GM12878 (cell line): Measurements from ENCODE around the gene GAS6. TPM values are rescaled to one million over a fixed set of nuclear protein-coding genes. Genes with fewer than 3 reads are reported as not detected.

ENCODE experiments used
- ATAC-seq: fragments of 200-7000 bp; cut with Tn5 transposase; 3 replicates; pipeline ENCODE4 v1.9.1; 2020; ENCODE audit warnings: mild to moderate bottlenecking, moderate library complexity
- BruUV-seq: library from RNA; stranded (reverse); fragments of 400-500 nt; replicated peaks from 2 replicates; lab custom pipeline; 2021; lab: Mats Ljungman, UMichigan
- CTCF ChIA-PET: fragments of 300-600 bp; sonication (Branson Sonifier 250); formaldehyde crosslinking; extraction: SDS; loops from one replicate; lab custom pipeline; 2021; ENCODE audit warnings: inconsistent platforms; lab: Yijun Ruan, JAX
- POLR2A ChIA-PET: fragments of 350-600 bp; formaldehyde crosslinking; extraction: SDS; loops from one replicate; lab custom pipeline; 2021; ENCODE audit warnings: inconsistent platforms; lab: Charles Lee
- RAD21 ChIA-PET: fragments of 300-600 bp; sonication (Branson Sonifier 250); formaldehyde crosslinking; loops from one replicate; lab custom pipeline; 2023; ENCODE audit warnings: antibody characterized with exemption; ENCODE audit not compliant: unreplicated experiment; lab: Charles Lee
- SMC1A ChIA-PET: fragments of 300-600 bp; sonication (Branson Sonifier 250); formaldehyde crosslinking; loops from one replicate; lab custom pipeline; 2023; ENCODE audit not compliant: unreplicated experiment, uncharacterized antibody; lab: Charles Lee
- DNase-seq: peaks from one replicate; pipeline ENCODE4 v3.0.0-alpha.2; 2011; ENCODE audit warnings: low read depth, low spot score
- FAIRE-seq: peaks from 3 replicates; lab custom pipeline; 2011; peaks lifted over from hg19 to GRCh38; lab: Jason Lieb, UNC
- H2AFZ ChIP-seq: 2 replicates; pipeline ENCODE4 v1.6.0; 2011; ENCODE audit warnings: low read depth, low read length, control low read depth; ENCODE audit not compliant: control insufficient read depth
- H3K27ac ChIP-seq: 2 replicates; pipeline ENCODE4 v1.5.1; 2011; ENCODE audit warnings: control low read depth; ENCODE audit not compliant: control insufficient read depth, insufficient read depth
- H3K27me3 ChIP-seq, 2 experiments: replicated peaks in 1 of 2; 2 replicates each; pipeline versions ENCODE4 v1.6.0 to v1.6.1; 2011; ENCODE audit warnings: low read length in 1 of 2; ENCODE audit not compliant: control insufficient read depth in 2 of 2, insufficient read depth in 2 of 2
- H3K36me3 ChIP-seq, 2 experiments: 2 replicates each; pipeline ENCODE4 v1.5.1; 2011; ENCODE audit warnings: low read length in 1 of 2; ENCODE audit not compliant: control insufficient read depth in 2 of 2, insufficient read depth in 2 of 2
- H3K4me1 ChIP-seq: 2 replicates; pipeline ENCODE4 v1.6.1; 2011; ENCODE audit warnings: mild to moderate bottlenecking, low read length, moderate library complexity, mixed read lengths; ENCODE audit not compliant: control insufficient read depth, insufficient read depth
- H3K4me2 ChIP-seq: 2 replicates; pipeline ENCODE4 v1.6.0; 2011; ENCODE audit warnings: control low read depth; ENCODE audit not compliant: control insufficient read depth, insufficient read depth
- H3K4me3 ChIP-seq: fragments of 200-600 bp; sonication (generic); 2 replicates; pipeline ENCODE4 v1.5.1; 2016
- H3K79me2 ChIP-seq: 2 replicates; pipeline ENCODE4 v1.6.0; 2011; ENCODE audit warnings: low read length; ENCODE audit not compliant: control insufficient read depth, insufficient read depth
- H3K9ac ChIP-seq: 2 replicates; pipeline ENCODE4 v1.8.0; 2011; ENCODE audit warnings: low read length, control low read depth, mixed read lengths; ENCODE audit not compliant: control insufficient read depth, insufficient read depth
- H3K9me3 ChIP-seq: replicated peaks from 3 replicates; pipeline ENCODE4 v1.5.1; 2011; ENCODE audit warnings: mild to moderate bottlenecking, low read length; ENCODE audit not compliant: control insufficient read depth, insufficient read depth
- H4K20me1 ChIP-seq: 2 replicates; pipeline ENCODE4 v1.6.0; 2011; ENCODE audit not compliant: control insufficient read depth, insufficient read depth
- CBFB ChIP-seq: IDR thresholded peaks from 2 replicates; pipeline ENCODE4 v1.6.1; 2016; ENCODE audit warnings: antibody characterized with exemption, low read depth
- CEBPB ChIP-seq, 2 experiments: fragments of 150-350 bp in 1 of 2; IDR thresholded peaks; 2 replicates each; pipeline ENCODE4 v1.6.1; 2012 to 2014; ENCODE audit warnings: low read depth in 2 of 2, low read length in 2 of 2, borderline replicate concordance in 1 of 2, inconsistent platforms in 1 of 2
- DPF2 ChIP-seq: fragments of 450-650 bp; IDR thresholded peaks from 2 replicates; pipeline ENCODE4 v1.6.1; 2017; ENCODE audit warnings: mild to moderate bottlenecking
- E2F4 ChIP-seq: IDR thresholded peaks from 2 replicates; pipeline ENCODE4 v1.6.1; 2012; ENCODE audit warnings: low read depth, low read length, improper control_type of control experiment
- HDAC6 ChIP-seq: fragments of 200-600 bp; sonication (generic); IDR thresholded peaks from one replicate; pipeline ENCODE4 v1.8.0; 2017; ENCODE audit warnings: antibody characterized with exemption; ENCODE audit not compliant: unreplicated experiment
- JUNB ChIP-seq: IDR thresholded peaks from 2 replicates; pipeline ENCODE4 v1.6.1; 2016; ENCODE audit warnings: antibody characterized with exemption, mild to moderate bottlenecking
- KLF5 ChIP-seq: fragments of 450-650 bp; IDR thresholded peaks from 2 replicates; pipeline ENCODE4 v1.6.1; 2014; ENCODE audit warnings: mild to moderate bottlenecking; ENCODE audit not compliant: partially characterized antibody
- SMAD1 ChIP-seq: fragments of 450-650 bp; IDR thresholded peaks from 2 replicates; pipeline ENCODE4 v1.6.1; 2018; ENCODE audit warnings: mild to moderate bottlenecking, low read depth; ENCODE audit not compliant: partially characterized antibody
- SRF ChIP-seq, 2 experiments: IDR thresholded peaks; 2 replicates each; pipeline ENCODE4 v1.6.1; 2011; ENCODE audit warnings: low read depth in 2 of 2, low read length in 2 of 2, mild to moderate bottlenecking in 1 of 2, moderate library complexity in 1 of 2
- WGBS: methylation state at CpG from one replicate; pipeline ENCODE4 v1.1.6; 2016; ENCODE audit warnings: low lambda C conversion rate; ENCODE audit not compliant: insufficient replicate concordance, insufficient coverage; ENCODE audit errors: missing lambda C conversion rate; 5-methylcytosine and 5-hydroxymethylcytosine counted together
- in situ Hi-C: fragments of 300-500 bp; cut with MboI; formaldehyde crosslinking; loops from 9 replicates; pipeline ENCODE4 v1.14.3; 2018; ENCODE audit warnings: mixed read lengths
- intact Hi-C: fragments of 100-400 bp; cut with micrococcal nuclease; formaldehyde crosslinking; loops from one replicate; pipeline ENCODE4 v1.14.2; 2022; ENCODE audit not compliant: unreplicated experiment
- polyA plus RNA-seq, 11 experiments: library from polyadenylated mRNA; depleted of rRNA in 4 of 11; unstranded in 6 of 11; stranded (reverse) in 5 of 11; fragments of >200 nt; fragmentation: Nextera tagmentation in 4 of 11; fragmentation: Illumina TruSeq in 1 of 11; extraction: Ambion mirVana in 4 of 11; extraction: Trizol in 1 of 11; gene quantifications; 1 replicate in 1 of 11; 2 replicates in 10 of 11; pipeline versions ENCODE4 v1.2.1 to v1.2.3, GENCODE V29; 2011 to 2016; ENCODE audit warnings: inconsistent platforms in 2 of 11, missing spikeins in 2 of 11, low read depth in 1 of 11
- total RNA-seq, 4 experiments: library from RNA; depleted of rRNA in 3 of 4; stranded (reverse); fragments of >200 nt in 3 of 4; fragmentation: Illumina TruSeq in 1 of 4; extraction: Trizol in 1 of 4; gene quantifications; 2 replicates each; pipeline versions ENCODE4 v1.2.1 to v1.2.3, GENCODE V29; 2013 to 2021
- TF ChIP-seq, protein P1 (sequence below): fragments of 450-650 bp; formaldehyde crosslinking; IDR thresholded peaks from 2 replicates; pipeline ENCODE4 v1.4.0; 2020; ENCODE audit warnings: mild to moderate bottlenecking, moderate library complexity

The GAS6 gene
- total and polyA plus RNA-seq, 10 of the 15 experiments (the other 5 are each of a cell fraction or from before 2014, with no cell fraction given), result 0.03 to 0.59 (median 0.10) TPM; not detected in 2

- TF ChIP-seq SRF (IDR thresholded peaks at IDR 0.05; ENCODE audit: low read depth in 2 of 2, low read length in 2 of 2), result no peak
- TF ChIP-seq DPF2, result no peak
- TF ChIP-seq SMAD1, result no peak
Measured at GRCh38 chr13:113817860-113818691, 45.8 kb downstream of the GAS6 start (continued).

DNA sequence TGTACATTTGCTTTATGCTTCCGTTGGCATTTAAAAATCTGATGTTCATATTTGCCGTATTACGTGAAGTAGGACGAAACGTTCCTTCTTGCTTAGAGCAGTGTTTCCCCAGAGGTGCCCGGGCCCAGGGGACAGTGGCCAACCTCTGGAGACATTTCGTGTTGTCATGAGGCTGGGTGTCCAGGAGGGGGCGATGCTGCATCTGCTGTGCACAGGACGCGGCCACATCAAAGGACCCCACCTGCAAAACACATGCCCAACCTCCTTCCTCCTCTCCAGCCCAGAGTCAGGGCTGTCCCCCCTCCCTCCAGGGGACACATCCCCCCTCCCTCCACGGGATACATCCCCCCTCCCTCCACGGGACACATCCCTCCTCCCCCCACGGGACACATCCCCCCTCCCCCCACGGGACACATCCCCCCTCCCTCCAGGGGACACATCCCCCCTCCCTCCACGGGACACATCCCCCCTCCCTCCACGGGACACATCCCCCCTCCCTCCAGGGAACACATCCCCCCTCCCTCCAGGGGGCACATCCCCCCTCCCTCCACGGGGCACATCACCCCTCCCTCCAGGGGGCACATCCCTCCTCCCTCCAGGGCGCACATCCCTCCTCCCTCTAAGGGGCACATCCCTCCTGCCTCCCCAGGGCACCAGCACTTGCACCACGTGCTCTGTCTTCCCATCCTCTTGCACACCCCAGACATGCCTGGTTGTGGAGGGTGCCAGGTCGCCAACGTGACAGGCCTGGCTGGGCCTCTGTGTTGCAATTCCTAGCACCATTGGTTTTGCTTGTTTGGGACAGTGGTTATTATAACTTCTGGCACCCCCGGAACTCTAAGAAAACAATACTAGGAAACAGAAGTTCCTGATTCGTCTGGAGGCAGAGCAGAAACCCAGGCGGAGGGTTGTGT is 46.7 kb downstream of the GAS6 start:
- DNase-seq, result no peak
- peak; percentile 93 for ATAC-seq
- H3K36me3 ChIP-seq, result no peaks in the 10 kb centered on the region
- no peaks in the 10 kb centered on the region; the same call in 1 of the 2 replicates for H3K79me2 ChIP-seq
- H3K27me3 ChIP-seq, result no peaks in the 10 kb centered on the region
- no TSS peak for BruUV-seq
- POLR2A ChIA-PET, result no interaction called here
- H3K27ac ChIP-seq, result no peak overlapping the region
- no peak overlapping the region for H3K4me3 ChIP-seq
- SMC1A ChIA-PET, result interaction anchor here (1.0 kb wide), 1 partner anchor 131 kb away, joined by 3 read pairs; no protein-coding TSS in a partner anchor
- FAIRE-seq, result peak; percentile 84
- RAD21 ChIA-PET, result interaction anchor here (0.7 kb wide), 1 partner anchor 409 kb away, joined by 3 read pairs; no protein-coding TSS in a partner anchor
- H2AFZ ChIP-seq, result no peak overlapping the region
- no peaks in the 10 kb centered on the region for H3K4me1 ChIP-seq
- H4K20me1 ChIP-seq, result no peaks in the 10 kb centered on the region
- CTCF ChIA-PET, result interaction anchor here (1.0 kb wide), 1 partner anchor 411 kb away, joined by 3 read pairs; no protein-coding TSS in a partner anchor
- H3K9ac ChIP-seq, result no peak overlapping the region
- in situ Hi-C loops (no loop called here), intact Hi-C loops (loop anchor here (1.0 to 10.0 kb wide), 2 partner anchors 328 to 409 kb away; no protein-coding TSS in a partner anchor)
- peak overlapping the region; percentile 9; the same call in 1 of the 2 replicates for H3K4me2 ChIP-seq
- 32% methylated on average over 16 of the region's 24 CpGs for WGBS
- H3K9me3 ChIP-seq, result no peaks in the 10 kb centered on the region
- no peak for TF ChIP-seq JUNB
- TF ChIP-seq, protein P1, sequence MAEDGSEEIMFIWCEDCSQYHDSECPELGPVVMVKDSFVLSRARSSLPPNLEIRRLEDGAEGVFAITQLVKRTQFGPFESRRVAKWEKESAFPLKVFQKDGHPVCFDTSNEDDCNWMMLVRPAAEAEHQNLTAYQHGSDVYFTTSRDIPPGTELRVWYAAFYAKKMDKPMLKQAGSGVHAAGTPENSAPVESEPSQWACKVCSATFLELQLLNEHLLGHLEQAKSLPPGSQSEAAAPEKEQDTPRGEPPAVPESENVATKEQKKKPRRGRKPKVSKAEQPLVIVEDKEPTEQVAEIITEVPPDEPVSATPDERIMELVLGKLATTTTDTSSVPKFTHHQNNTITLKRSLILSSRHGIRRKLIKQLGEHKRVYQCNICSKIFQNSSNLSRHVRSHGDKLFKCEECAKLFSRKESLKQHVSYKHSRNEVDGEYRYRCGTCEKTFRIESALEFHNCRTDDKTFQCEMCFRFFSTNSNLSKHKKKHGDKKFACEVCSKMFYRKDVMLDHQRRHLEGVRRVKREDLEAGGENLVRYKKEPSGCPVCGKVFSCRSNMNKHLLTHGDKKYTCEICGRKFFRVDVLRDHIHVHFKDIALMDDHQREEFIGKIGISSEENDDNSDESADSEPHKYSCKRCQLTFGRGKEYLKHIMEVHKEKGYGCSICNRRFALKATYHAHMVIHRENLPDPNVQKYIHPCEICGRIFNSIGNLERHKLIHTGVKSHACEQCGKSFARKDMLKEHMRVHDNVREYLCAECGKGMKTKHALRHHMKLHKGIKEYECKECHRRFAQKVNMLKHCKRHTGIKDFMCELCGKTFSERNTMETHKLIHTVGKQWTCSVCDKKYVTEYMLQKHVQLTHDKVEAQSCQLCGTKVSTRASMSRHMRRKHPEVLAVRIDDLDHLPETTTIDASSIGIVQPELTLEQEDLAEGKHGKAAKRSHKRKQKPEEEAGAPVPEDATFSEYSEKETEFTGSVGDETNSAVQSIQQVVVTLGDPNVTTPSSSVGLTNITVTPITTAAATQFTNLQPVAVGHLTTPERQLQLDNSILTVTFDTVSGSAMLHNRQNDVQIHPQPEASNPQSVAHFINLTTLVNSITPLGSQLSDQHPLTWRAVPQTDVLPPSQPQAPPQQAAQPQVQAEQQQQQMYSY (CRISPR knock-in tag), result no peak
- no peak for TF ChIP-seq E2F4
- no peak for TF ChIP-seq CEBPB (IDR thresholded peaks at IDR 0.05; ENCODE audit: borderline replicate concordance in 1 of 2, low read depth in 2 of 2, low read length in 2 of 2)
- TF ChIP-seq KLF5, result no peak
- TF ChIP-seq HDAC6, result no peak
- peak; percentile 36; the same call in 1 of the 2 replicates for TF ChIP-seq CBFB
